ENCODE measurements around the gene TTC32.
"Not testable (repeated sequence)": the region's sequence is repeated elsewhere in the genome, so short reads cannot be mapped to it uniquely, and the experiment has no call there.

TTC32 gene

DNA sequence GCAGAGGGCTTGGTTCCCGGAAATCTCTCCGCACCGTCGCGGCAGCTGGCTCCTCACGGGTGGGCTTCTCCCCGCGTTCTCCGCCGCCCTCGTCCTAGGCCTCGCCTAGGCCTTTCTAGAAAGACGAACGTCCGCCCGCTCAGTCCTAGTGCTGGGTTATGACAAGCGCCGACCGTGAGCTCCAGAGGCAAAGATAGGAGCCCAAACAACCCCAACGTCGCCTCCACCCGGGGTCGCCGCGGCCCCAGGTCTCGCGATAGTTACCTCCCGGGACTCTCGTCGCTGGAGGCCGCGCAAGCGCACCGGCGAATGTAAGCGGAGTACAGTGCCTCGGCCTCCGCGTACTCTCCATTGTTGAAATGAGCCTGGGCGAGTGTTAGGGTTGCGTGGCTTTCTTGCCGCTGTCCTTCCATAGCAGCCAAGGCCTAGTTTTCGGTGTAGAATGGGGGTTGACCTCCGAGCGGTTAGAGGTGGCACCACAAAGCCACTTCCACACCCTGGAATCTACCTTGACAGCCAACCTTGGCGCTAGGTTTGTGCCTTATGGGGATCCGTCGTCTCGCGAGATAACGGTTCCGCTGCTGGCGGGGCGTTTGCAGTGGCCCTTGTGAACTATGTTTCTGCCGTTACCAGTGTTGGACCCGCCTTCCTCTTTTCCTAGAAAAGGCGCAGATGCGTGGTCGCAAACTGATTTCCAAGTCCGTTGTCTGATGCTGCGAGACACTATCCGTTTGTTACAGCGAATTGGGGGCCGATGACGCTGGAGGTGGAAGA is at the start of gene TTC32:
TSS of gene TTC32 (minus strand) at position 542 of the 774 bp plus-strand sequence. CDS start at position 413, 129 bp downstream.
- peak; percentile 94 for DNase-seq

DNA sequence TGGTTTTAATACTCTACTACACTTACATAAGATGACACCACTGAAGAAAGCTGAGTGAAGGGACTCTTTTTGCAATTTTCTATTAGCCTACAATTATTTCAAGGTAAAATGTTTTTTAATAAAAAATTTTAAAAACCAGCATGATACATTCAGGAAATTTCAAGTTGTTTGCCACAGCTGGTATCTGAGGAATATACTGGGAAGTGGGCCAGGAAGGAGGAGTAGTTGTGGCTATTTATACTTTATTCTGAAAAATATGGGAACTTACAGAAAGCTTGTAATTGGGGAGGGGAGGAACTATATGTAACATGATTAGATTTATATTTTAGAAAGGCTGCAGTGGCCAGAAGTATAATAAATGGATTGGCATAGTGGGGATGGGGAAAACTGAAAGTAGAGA is 47.3 kb upstream of the TTC32 start:
- no peak for DNase-seq

DNA sequence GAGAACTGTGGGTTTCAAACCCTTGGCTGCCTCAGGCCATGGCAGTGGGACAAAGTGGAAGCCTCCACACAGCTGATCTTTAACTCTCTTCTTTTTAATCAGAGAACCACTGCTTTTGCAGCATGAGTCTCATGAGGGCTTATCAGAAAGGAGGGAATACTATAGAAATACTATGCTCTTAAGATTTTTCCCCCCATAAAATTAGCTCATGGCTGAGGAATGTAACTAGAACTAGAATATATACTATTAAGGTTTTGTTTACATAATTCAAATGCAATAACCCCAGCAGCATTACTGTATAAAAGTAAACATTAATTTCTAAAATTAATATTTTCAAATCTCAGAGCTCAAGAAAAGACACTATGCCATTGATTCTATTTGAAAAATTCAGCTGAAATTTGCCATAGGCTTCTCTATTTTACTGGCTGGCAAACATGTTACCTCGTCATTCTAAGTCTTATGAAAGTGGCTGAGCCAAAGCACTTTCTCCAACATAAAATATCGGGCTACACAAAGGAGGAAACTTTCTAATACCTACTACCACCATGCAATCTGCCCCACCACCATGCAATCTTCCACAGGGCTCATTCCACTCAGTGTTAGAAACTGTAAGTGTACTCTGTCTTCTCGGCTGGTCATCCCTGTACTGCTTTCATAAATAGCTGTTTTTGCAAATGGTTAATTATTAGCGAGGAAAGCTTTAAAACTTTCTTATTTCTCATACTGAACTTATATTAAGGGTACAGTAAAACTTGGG is 45.6 kb upstream of the TTC32 start:
- no peak for DNase-seq

DNA sequence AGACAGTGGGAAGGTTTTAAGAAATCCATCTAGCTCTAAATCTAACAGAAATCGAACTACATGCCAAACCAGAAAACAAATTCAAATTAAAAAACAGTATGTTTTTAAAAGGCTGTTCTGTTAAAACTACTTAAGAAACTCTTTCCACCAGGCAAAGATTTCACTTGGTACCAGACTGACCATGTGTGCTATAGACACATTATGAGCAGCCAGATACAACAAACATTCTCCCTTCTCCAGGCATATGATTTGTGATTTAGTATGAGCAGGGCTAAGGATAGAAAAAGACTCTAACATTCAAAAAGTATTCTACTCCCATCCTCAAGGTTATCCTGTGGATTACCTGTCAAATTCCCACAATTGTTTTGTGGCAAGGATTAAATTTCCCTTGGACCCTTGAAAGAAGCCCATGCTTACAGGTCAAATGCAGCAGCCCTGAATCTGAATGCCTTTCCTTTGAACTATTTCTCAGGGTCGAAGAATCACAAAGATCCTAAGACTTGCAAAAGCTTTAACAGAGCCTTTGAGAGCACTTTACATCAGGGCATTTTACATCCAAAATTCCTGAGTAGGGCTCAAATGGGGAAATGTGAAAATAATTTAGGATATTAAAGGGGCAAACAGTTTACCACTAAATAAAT is 42.5 kb upstream of the TTC32 start:
- DNase-seq, result no peak

DNA sequence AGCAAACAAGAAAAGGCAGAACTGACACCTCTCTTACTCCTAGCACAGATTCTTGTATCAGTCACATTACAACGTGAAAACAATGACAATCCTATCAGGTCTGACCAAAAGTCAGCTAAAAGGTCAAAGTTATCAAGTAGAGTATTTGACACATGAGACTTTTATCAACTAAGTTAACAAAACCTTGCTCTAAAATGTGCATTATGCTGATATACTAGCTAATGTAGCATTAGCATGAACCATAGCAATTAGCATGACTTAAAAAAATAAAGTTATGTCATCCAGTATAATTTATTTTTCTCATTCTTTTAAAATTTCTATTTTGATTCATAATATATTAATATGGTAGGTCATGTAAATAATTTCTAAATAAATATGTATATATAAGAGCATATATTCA is 41.4 kb upstream of the TTC32 start:
- no peak for DNase-seq

DNA sequence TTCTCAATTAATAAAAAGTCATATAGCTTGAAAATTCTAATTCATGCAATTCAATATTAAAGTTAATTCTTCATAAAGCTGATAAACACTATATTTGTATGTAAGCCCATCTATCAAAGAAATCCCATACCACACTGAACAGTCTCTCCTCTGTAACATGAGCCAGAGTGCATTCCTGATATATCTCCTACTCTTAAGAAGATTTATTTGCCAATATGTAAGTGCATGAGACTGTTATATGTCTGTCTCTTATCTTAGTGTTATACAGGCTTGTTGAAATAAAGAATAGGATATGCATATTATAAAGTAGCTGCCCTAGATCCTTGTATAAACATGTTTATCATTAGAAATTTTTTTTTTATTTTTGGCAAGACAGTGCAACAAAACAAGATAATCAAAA is 40.4 kb upstream of the TTC32 start:
- DNase-seq, result no peak

DNA sequence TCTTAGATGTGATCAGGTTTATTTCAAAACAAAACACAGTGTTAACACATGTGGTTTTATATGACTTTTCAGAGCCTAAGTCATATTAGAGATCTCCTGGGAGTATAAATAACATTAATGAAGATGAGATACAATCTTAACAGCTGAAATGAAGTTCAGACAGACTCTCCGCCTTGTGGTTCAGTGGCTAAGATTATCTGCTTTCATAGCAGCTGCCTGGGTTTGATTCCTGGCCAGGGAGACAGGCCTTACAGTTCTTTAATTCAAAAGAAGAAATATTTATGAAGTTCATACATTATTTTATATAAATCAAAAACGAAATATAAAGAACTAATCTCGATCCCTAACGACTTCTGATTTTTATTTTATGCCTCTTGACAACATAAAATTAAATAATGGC is 35.2 kb upstream of the TTC32 start:
- DNase-seq, result no peak

DNA sequence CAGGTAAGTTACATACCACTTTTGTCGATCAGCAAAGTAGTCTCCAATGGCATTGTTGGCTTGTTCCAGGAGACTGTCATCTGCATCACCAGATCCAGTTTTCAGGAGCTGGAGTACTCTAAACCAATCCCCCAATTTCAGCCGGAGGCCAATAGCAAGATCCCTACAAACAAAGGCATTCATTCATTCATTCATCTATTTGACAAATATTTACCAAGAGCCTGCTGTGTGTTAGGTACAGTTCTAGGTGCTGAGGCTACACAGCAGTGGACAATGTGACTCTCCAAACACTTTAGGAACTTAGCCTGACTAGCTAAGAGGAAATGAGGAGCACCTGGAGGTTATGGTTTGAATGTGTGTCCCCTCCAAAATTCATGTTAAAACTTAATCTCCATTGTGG is 34.4 kb upstream of the TTC32 start:
- no peak for DNase-seq

DNA sequence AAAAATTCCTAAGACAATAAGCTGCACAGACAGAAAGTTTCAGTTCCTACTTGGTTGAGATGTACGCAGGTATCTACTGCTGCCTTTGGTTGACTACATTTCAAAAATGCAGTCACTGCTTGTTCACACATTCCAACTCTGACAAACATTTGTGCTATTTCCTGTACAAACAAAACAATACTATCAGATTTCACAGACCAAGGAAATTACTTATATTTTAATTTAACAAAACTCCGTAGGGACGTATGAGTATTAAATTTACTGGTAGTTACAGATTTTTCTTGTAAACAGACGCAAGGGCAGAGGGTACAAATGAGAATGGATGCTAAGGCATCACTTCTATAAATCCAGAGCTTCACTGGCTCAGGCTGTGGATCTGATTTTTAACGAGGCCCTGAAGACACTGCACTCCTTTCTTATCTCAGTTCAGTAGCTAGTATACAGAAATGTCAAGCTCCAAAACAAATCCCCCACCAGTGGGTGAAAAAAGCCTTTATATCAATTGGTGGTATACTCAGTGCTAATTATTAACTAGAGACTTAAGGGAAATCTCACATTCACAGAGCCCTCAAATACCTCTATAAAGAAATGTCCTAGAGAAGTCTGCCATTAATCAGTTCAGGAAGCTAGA is 31.7 kb upstream of the TTC32 start:
- no peak for DNase-seq

DNA sequence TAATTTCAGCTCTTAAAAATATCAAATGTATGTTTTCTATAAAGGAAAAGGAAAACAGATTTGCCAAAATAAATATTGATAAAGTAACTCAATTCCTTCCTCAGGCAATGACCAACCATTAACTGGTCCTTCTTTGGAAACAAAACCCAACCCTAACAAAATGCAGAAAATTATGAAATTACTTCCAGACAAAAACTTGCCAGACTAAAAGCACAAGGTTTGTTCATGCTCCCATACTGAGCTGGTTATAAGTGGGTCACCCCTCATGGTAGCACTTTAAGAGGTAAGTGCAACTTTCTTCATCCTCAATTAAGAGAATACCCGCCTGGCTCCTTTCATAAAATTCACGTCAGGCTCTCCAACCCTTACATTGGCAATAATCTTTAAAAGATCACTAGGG is 31.1 kb upstream of the TTC32 start:
- DNase-seq, result no peak

DNA sequence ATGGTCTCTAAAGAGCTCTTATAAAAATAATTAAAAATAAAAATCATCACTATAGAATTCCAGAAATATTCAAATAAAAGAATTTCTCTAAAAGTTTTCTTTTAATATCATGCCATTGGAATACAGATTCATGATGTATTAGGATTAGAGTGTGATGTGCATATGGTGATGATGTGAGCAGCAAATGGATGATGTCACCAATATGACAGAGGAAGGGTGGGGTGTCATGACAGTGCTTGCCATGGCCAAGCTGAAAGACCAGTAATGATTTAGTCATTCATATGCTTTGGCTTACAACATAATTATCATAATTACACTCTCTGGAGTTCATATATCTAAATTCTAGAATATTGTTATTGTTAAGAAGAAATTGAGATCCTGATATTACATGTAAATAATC is 27.4 kb upstream of the TTC32 start:
- no peak for DNase-seq

DNA sequence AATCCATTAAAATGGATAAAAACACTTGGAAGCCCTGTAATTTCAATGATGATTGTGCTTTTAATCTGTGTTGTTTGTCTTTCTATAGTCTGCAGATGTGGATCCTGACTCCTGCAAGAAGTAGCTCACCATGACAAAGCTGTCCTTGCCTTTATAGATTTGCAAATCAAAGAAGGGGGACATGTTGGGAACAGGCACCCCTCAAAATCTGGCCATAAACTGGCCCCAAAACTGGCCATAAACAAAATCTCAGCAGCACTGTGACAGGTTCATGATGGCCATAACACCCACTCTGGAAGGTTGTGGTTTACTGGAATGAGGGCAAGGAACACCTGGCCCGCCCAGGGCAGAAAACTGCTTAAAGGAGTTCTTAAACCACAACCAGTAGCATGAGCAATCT is 26.0 kb upstream of the TTC32 start:
- not testable (repeated sequence) for DNase-seq

DNA sequence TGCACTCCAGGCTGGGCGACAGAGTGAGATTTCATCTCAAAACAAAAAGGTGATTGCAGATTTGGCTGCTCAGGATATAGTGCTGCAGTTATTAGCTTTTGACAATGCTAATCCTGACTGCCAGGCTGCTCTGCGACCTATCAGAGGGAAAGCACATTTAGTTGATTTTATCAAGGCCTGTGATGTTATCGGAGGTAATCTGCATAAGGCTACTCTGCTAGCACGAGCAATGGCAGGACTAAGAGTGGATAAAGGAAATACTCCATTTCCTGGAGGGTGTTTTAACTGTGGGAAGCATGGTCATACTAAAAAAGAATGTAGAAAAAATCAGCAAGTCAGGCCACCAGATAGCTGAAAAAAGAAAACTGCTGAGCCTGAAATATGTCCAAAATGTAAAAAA is 22.7 kb upstream of the TTC32 start:
- not testable (repeated sequence) for DNase-seq

DNA sequence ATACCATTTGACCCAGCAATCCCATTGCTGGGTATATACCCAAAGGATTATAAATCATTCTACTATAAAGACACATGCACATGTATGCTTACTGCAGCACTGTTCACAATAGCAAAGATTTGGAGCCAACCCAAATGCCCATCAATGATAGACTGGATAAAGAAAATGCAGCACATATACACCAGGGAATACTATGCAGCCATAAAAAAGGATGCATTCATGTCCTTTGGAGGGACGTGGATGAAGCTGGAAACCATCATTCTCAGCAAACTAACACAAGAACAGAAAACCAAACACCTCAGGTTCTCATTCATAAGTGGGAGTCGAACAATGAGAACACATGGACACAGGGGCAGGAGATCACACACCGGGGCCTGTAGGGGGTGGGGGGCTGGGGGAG is 20.4 kb upstream of the TTC32 start:
- DNase-seq, result not testable (repeated sequence)

DNA sequence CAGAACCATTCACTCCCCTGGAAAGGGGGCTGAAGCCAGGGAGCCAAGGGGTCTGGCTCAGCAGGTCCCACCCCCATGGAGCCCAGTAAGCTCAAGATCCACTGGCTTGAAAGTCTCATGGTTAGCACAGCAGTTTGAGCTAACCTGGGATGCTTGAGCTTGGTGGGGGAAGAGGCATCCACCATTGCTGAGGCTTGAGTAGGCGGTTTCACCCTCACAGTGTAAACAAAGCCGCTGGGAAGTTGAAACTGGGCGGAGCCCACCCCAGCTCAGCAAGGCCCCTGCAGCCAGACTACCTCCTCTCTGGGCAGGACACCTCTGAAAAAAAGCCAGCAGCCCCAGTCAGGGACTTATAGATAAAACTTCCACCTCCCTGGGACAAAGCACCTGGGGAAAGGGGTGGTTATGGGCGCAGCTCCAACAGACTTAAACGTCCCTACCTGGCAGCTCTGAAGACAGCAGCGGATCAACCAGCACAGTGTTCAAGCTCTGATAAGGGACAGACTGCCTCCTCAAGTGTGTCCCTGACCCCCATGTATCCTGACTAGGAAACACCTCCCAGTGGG is 14.7 kb upstream of the TTC32 start:
- no peak for DNase-seq

DNA sequence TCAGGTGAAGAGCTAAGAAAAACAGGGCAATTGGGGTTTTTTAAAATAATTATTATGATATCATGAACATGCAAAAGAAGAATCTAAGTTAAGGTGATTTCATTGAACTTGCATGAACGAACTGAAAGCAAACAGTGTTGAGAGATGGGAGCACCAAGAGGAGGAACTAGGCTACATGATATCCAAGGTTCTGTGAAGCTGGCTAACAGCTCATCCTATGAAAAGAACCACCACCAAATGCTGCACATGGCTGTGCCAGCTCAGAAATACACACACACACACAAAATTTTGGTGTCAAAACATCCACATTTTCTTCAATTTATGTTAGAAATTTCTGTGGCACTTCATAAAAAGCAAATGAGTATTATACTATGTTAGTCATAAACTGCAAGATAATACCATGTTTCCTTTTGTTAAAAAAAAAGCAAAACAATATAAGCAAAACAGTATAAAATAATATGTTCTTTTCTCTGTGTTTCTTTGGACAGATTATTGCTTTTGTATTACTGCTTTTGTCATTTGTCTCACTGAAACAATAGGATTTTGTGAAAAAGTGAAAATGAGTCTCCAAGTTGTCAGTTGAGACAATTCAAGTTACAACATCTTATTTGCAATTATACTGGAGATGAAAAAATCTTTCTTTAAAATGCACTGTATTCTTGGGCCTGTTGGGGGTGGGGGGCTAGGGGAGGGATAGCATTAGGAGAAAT is 12.6 kb upstream of the TTC32 start:
- no peak for DNase-seq

DNA sequence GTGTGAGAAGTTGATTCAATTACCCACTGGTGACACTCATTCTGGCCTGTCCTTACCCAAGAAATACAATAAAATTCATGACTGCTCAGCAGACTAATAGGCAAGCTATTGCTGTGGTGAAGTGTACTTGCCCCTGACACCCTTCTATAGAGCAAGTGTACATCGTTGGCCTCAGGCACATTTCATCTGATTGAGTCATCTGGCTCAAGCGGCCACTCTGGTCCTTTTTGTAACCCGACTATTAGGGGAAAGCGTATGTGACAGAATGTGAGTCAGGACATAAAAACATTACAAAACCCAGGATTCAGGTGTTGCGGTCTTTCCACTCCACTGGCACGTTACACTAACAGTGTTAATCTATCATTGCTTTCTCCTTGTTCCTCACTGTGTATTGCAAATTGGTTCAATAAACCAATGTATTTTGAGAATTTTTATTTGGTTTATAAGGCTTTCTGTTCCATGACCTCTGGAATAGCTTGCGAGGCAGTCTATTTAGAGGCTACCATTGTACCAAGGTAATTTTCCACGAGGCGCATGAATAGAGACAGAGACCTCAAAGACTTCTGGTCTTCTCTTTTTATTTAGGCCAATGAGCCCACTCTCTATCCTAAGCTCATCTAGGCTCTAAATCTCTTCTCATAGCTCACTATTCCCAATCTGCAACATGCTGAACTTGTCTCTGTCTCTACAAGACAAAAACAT is 10.2 kb upstream of the TTC32 start:
- no peak for DNase-seq

DNA sequence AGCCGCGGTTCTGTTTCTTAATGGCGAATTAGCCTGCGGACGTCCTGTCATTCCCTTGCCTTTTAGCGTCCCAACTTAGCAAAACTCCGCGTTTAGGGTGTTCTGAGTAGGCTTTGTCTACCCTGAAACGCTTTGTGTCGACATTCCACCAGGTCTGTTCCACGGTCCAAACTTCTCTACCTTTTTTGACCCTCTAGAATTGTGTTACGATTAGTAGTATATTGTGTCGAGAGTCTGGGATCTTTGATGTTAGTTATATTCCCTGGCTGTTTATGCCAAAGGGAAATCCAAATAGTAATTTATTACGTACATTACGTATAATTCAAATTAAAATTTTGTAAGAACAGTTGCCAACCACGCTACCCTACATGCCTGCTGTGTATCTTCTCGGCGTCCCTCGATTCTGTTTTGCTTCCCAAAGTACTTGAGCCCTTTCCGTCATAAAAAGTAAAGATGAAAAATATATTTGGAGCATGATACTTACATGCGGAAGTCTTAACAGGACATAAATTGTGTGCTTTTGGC is 495 bp upstream of the TTC32 start:
- DNase-seq, result no peak

DNA sequence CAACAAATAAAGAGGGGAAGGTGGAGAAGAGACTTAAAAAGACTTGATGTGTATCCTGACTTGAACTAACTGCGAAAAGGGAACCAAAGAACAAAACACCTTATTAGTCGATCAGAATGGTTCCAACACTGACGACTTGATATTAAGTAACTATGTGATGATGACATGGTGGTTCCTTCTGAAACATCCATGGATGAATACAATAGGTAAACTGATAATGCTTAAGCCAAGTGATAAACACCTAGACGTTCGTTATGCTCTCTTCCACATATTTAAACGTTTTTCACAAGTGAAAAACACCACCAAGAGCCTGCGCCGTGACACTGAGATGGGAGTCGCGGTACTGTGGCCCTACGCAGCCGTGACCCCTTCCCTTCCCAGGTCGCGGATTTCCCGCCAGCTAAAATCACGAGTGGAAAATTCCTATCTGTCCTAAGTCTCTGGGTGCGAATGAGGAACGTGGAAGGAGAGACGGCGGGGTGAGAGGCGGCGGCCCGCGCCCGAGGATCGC is 797 bp downstream of the TTC32 start:
- no peak for DNase-seq

DNA sequence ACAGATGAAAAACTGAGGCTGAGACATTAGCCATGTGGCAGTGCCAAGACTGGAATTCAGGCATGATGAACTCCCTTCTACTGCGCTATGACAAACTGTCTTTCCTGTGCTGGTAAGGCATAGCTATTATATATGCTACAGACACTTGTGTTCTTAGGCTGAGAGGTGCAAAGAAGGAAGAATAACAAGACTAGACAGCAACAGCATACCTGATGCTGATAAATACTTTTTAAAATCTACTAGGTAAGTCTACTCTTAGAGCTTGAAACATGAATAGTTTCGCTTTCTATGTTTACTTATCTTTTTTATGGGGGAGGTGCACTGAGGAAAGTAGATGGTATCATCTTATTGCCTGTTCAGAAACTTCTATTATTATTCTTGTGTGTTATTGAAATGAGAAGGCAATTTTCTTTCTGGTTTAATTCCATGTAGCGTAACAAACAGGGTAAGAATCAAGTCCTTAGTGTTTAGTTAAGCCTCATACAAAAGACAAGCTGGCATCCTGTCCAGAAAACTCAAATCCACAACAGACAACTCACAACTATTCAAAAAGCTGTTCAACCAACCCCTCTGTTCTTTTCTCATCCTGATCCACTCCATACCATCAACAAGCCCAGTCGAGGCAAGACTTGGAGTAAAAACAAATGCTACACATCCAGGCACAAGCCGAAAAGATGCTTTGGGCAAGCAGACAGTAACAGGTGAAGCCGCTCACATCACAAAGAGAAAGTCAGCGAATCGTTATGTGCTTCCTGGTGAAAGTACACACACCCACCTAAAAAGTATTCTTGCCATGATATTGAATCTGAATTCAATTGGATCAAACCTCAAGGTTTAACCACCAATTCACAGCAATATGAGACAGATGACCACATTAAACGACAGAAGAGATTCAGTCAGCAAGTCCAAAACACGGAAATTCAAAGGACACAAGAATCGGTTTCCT is 1.5 kb downstream of the TTC32 start:
- peak; percentile 42 to 48 for DNase-seq
